ENCODE results near the gene NCAPH2. TPM values are rescaled to one million over a fixed set of nuclear protein-coding genes. Genes with fewer than 3 reads are reported as not detected.
A peak's percentile ranks its signal among the peaks of the same experiment; 100 is the strongest.

NCAPH2 gene
- total and polyA plus RNA-seq, 9 of the 15 experiments (the other 6 are each of a cell fraction or from before 2014, with no cell fraction given), result 3.6 to 88.6 (median 32.4) TPM

DNA sequence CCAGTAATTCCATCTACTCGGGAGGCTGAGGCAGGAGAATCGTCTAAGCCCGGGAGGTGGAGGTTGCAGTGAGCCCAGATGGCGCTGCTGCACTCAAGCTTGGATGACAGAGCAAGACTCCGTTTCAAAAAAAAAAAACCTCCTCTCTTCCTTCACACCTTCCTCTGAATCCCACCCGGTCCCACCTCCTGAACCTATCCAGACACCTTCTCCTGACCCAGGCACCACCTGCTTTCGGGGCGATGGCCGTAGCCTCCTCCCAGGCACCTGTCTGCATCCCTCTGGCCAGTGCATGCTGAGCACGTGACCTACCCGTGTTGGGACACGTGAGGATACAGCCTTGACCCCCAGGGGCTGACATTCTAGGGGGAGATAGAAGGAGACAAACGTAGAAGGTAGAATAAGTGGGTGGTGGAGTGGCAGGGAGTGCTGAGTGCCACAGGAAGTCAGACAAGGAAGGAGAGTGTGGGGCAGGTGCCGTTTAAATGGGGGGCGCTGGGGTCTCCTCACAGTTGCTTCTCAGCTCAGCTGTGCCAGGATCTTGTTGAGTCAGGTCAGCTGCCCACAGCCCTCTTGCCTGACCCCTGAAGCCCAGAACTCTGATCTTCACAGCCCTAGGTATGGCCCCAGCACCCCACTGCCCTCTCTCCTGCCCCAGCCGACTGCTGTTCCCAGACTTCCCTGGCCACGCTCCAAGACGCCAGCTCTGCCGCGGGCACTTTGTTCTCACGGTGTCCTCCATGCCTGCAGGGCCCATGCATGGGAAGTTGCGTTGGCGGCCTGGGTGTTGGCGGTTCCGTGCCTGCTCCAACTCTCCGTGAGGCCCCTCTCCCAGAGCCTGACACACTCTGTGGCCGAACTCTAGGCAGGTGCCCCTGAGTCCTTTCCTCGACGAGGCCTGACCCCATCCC is 22.5 kb upstream of the NCAPH2 start (continued):
- TF ChIP-seq, protein P1, sequence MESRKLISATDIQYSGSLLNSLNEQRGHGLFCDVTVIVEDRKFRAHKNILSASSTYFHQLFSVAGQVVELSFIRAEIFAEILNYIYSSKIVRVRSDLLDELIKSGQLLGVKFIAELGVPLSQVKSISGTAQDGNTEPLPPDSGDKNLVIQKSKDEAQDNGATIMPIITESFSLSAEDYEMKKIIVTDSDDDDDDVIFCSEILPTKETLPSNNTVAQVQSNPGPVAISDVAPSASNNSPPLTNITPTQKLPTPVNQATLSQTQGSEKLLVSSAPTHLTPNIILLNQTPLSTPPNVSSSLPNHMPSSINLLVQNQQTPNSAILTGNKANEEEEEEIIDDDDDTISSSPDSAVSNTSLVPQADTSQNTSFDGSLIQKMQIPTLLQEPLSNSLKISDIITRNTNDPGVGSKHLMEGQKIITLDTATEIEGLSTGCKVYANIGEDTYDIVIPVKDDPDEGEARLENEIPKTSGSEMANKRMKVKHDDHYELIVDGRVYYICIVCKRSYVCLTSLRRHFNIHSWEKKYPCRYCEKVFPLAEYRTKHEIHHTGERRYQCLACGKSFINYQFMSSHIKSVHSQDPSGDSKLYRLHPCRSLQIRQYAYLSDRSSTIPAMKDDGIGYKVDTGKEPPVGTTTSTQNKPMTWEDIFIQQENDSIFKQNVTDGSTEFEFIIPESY (CRISPR knock-in tag; IDR thresholded peaks at IDR 0.05), result peak; percentile 78
- TF ChIP-seq, protein P2, sequence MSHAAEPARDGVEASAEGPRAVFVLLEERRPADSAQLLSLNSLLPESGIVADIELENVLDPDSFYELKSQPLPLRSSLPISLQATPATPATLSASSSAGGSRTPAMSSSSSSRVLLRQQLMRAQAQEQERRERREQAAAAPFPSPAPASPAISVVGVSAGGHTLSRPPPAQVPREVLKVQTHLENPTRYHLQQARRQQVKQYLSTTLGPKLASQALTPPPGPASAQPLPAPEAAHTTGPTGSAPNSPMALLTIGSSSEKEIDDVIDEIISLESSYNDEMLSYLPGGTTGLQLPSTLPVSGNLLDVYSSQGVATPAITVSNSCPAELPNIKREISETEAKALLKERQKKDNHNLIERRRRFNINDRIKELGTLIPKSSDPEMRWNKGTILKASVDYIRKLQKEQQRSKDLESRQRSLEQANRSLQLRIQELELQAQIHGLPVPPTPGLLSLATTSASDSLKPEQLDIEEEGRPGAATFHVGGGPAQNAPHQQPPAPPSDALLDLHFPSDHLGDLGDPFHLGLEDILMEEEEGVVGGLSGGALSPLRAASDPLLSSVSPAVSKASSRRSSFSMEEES (CRISPR knock-in tag; IDR thresholded peaks at IDR 0.05), result peak; percentile 75
- TF ChIP-seq, protein P3, sequence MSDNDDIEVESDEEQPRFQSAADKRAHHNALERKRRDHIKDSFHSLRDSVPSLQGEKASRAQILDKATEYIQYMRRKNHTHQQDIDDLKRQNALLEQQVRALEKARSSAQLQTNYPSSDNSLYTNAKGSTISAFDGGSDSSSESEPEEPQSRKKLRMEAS (CRISPR knock-in tag; IDR thresholded peaks at IDR 0.05), result peak; percentile 52
- TF ChIP-seq POLR2G (IDR thresholded peaks at IDR 0.05; ENCODE audit: low read depth, low read length) (peak; percentile 75), FOXJ3 (CRISPR knock-in tag; IDR thresholded peaks at IDR 0.05) (no peak), POLR2AphosphoS2 (IDR thresholded peaks at IDR 0.05; ENCODE audit: low read length) (peak; percentile 88; the same call in 1 of the 2 replicates), GTF2A2 (tag; IDR thresholded peaks at IDR 0.05) (no peak)
